ENCODE results near the gene KIF25. TPM values are rescaled to one million over a fixed set of nuclear protein-coding genes. Genes with fewer than 3 reads are reported as not detected.
A peak's percentile ranks its signal among the peaks of the same experiment; 100 is the strongest.

The KIF25 gene
- total RNA-seq, 4 donors from 2014 or later, result 0.26 TPM; not detected in 3

DNA sequence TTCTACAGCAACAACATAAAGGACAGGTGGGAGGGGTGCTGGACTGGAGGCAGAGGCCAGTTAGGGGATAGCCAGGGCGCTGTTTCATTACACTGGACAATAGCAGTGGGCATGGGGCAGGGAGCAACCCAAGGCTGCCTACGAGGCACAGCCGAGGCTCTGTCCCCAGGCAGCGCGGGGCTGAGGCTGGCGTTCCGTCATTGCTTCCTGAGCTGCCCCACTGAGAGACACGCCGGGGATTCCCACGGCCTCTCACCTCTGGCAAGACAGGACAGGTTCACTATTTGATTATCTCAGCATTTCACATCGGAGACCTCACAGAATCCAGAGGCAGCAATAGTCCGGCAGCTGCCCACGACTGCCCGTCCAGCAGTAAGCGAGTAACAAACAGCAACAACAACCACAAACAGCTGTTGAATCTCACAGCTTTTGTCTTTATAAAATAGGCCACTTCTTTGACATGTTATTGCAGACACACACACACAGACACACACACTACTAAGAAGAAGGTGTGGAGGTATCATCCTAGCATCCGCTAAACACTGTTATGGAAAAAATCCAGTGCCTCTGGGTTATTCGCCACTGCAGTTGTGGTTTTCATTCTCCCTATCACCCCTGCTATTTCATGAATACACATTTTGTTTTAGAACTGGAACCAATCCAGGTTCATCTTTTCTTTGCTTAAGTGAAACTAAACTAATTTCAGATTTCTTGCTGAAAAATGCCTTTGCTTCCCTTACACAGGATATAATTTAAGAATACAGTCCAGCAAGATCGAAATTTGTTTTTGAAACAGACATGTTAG, 19.5 kb downstream of the KIF25 start:
- peaks cover 0 to 9% (median 1%) of the 10 kb centered on the region in 3 donors for H3K9me3 ChIP-seq
- no peak for DNase-seq
- intact Hi-C loops (cut with DNase I), result no loop called here
- WGBS, 2 donors, result 50 to 52% methylated on average over 8 to 14 of the region's 18 CpGs
- H3K4me1 ChIP-seq, result peaks cover 0 to 16% (median 6%) of the 10 kb centered on the region in 3 donors
- peak overlapping the region in 1 of 4 donors; percentile 42 for H3K4me3 ChIP-seq
- H3K27ac ChIP-seq, result no peak overlapping the region
- H3K27me3 ChIP-seq, result peaks cover 0 to 17% (median 0%) of the 10 kb centered on the region in 4 donors
- TF ChIP-seq CTCF (IDR thresholded peaks at IDR 0.05), result no peak
- no peaks in the 10 kb centered on the region for H3K36me3 ChIP-seq

DNA sequence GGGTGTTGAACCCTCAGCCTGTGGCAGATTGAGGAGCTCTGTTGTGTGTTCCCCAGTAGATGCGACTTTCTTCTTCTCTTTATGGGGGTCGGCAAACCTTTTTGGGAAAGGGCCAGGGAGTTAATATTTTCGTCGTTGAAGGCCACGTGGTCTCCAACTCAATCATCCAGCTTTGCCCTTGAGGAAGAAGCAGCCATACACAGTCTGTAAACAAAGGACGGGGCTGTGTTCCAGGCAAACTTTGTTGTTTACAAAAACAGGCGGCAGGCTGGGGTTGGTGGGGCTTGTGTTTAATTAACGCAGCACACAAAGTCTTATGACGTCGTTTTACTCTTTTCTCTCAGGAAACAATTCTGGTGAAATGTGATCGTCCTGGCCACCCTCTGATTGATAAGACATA, 20.2 kb downstream of the KIF25 start:
- intact Hi-C loops (cut with DNase I), result no loop called here
- TF ChIP-seq CTCF (IDR thresholded peaks at IDR 0.05) (no peak), POLR2A (IDR thresholded peaks at IDR 0.05) (no peak)
- 54 to 69% methylated on average over 10 to 11 of the region's 11 CpGs for WGBS, 2 donors
- Histone ChIP-seq H3K9me3 (peaks cover 0 to 2% (median 0%) of the 10 kb centered on the region in 3 donors), H3K4me1 (peaks cover 0 to 16% (median 6%) of the 10 kb centered on the region in 3 donors), H3K27me3 (peaks cover 0 to 17% (median 0%) of the 10 kb centered on the region in 4 donors), H3K27ac (no peak overlapping the region), H3K36me3 (no peaks in the 10 kb centered on the region), H3K4me3 (no peak overlapping the region)
- no peak for DNase-seq

- 92% methylated on average over 3 to 7 of the region's 15 CpGs for WGBS, 2 donors
- Histone ChIP-seq H3K4me3 (no peak overlapping the region), H3K9me3 (no peaks in the 10 kb centered on the region), H3K36me3 (no peaks in the 10 kb centered on the region), H3K4me1 (peaks cover 0 to 16% (median 6%) of the 10 kb centered on the region in 3 donors), H3K27me3 (peaks cover 0 to 17% (median 0%) of the 10 kb centered on the region in 4 donors), H3K27ac (no peak overlapping the region)
- no peak for TF ChIP-seq POLR2A (IDR thresholded peaks at IDR 0.05)
- TF ChIP-seq CTCF (IDR thresholded peaks at IDR 0.05), result no peak
- intact Hi-C loops (cut with DNase I), result no loop called here
- no peak for DNase-seq
These were observed 21.2 kb downstream of the KIF25 start for GRCh38 chr6:168018664-168019063.

GRCh38 chr6:168020242-168020641, 22.8 kb downstream of the KIF25 start:
- intact Hi-C loops (cut with DNase I), result no loop called here
- 89% methylated on average over 8 of the region's 8 CpGs for WGBS, 2 donors
- H3K9me3 ChIP-seq, result no peaks in the 10 kb centered on the region
- no peak for DNase-seq
- H3K27ac ChIP-seq, result no peak overlapping the region
- no peaks in the 10 kb centered on the region for H3K36me3 ChIP-seq
- peaks cover 0 to 16% (median 6%) of the 10 kb centered on the region in 3 donors for H3K4me1 ChIP-seq
- H3K27me3 ChIP-seq, result peaks cover 0 to 24% (median 0%) of the 10 kb centered on the region in 4 donors
- TF ChIP-seq CTCF (IDR thresholded peaks at IDR 0.05) (no peak), POLR2A (IDR thresholded peaks at IDR 0.05) (no peak)
- H3K4me3 ChIP-seq, result no peak overlapping the region

GRCh38 chr6:168021581-168021980, 24.1 kb downstream of the KIF25 start:
- intact Hi-C loops (cut with DNase I), result no loop called here
- Histone ChIP-seq H3K4me3 (no peak overlapping the region), H3K4me1 (peaks cover 0 to 9% (median 4%) of the 10 kb centered on the region in 3 donors), H3K27me3 (peaks cover 0 to 17% (median 0%) of the 10 kb centered on the region in 4 donors), H3K9me3 (no peaks in the 10 kb centered on the region), H3K36me3 (no peaks in the 10 kb centered on the region), H3K27ac (no peak overlapping the region)
- 76% methylated on average over 5 of the region's 5 CpGs for WGBS, 2 donors
- DNase-seq, result no peak
- no peak for TF ChIP-seq CTCF (IDR thresholded peaks at IDR 0.05)
- TF ChIP-seq POLR2A (IDR thresholded peaks at IDR 0.05), result no peak
